GM23248 (cell line): ENCODE results near the gene CRK. TPM values are rescaled to one million over a fixed set of nuclear protein-coding genes. Genes with fewer than 3 reads are reported as not detected.

Experiments
- DNase-seq: peaks from one replicate; pipeline ENCODE4 v3.0.0-alpha.2; 2015
- H2AFZ ChIP-seq: fragments of 200-600 bp; sonication (generic); 2 replicates; pipeline ENCODE4 v1.6.1; 2016; ENCODE audit warnings: antibody characterized with exemption
- H3F3A ChIP-seq: fragments of 200-600 bp; sonication (generic); 2 replicates; pipeline ENCODE4 v1.6.1; 2016; ENCODE audit warnings: mild to moderate bottlenecking, antibody characterized with exemption, mixed run types; ENCODE audit not compliant: insufficient read depth
- H3K27ac ChIP-seq: fragments of 200-600 bp; sonication (generic); 2 replicates; pipeline ENCODE4 v1.5.1; 2016; ENCODE audit warnings: mild to moderate bottlenecking
- H3K27me3 ChIP-seq: fragments of 200-600 bp; sonication (generic); replicated peaks from 2 replicates; pipeline ENCODE4 v1.6.1; 2016; ENCODE audit warnings: mild to moderate bottlenecking; ENCODE audit not compliant: insufficient read depth
- H3K36me3 ChIP-seq: fragments of 200-600 bp; sonication (generic); 2 replicates; pipeline ENCODE4 v1.6.1; 2016; ENCODE audit warnings: low read depth, mild to moderate bottlenecking
- H3K4me1 ChIP-seq: fragments of 200-600 bp; sonication (generic); 2 replicates; pipeline ENCODE4 v1.6.1; 2016; ENCODE audit warnings: mild to moderate bottlenecking; ENCODE audit not compliant: insufficient read depth
- H3K4me2 ChIP-seq: fragments of 200-600 bp; sonication (generic); one replicate; pipeline ENCODE4 v1.6.1; 2016; ENCODE audit warnings: mild to moderate bottlenecking; ENCODE audit not compliant: unreplicated experiment
- H3K4me3 ChIP-seq: fragments of 200-600 bp; sonication (generic); 2 replicates; pipeline ENCODE4 v1.5.1; 2016; ENCODE audit warnings: mild to moderate bottlenecking
- H3K79me2 ChIP-seq: fragments of 200-600 bp; sonication (generic); 2 replicates; pipeline ENCODE4 v1.6.1; 2016; ENCODE audit warnings: mild to moderate bottlenecking; ENCODE audit not compliant: insufficient read depth
- H3K9ac ChIP-seq: fragments of 200-600 bp; sonication (generic); 2 replicates; pipeline ENCODE4 v1.6.1; 2016; ENCODE audit warnings: mild to moderate bottlenecking
- H3K9me2 ChIP-seq: fragments of 200-600 bp; sonication (generic); 2 replicates; pipeline ENCODE4 v1.6.1; 2016; ENCODE audit warnings: mixed run types, mild to moderate bottlenecking, moderate library complexity; ENCODE audit not compliant: insufficient read depth
- H3K9me3 ChIP-seq: fragments of 200-600 bp; sonication (generic); one replicate; pipeline ENCODE4 v1.6.1; 2017; ENCODE audit warnings: low read depth
- H4K20me1 ChIP-seq: fragments of 200-600 bp; sonication (generic); 2 replicates; pipeline ENCODE4 v1.6.0; 2016; ENCODE audit not compliant: insufficient read depth
- EZH2 ChIP-seq: fragments of 200-600 bp; sonication (generic); IDR thresholded peaks from 2 replicates; pipeline ENCODE4 v1.6.1; 2018; ENCODE audit warnings: antibody characterized with exemption, mild to moderate bottlenecking; ENCODE audit not compliant: insufficient read depth, poor library complexity, severe bottlenecking
- EZH2phosphoT487 ChIP-seq: fragments of 200-600 bp; sonication (generic); IDR thresholded peaks from 2 replicates; pipeline ENCODE4 v1.6.1; 2018; ENCODE audit warnings: antibody characterized with exemption, moderate library complexity, mild to moderate bottlenecking, low read depth; ENCODE audit not compliant: insufficient read depth
- WGBS, 2 experiments: methylation state at CpG; one replicate each; pipeline ENCODE4 v1.1.6; 2015 to 2017; ENCODE audit warnings: low lambda C conversion rate in 2 of 2, low coverage in 1 of 2; ENCODE audit errors: missing lambda C conversion rate in 2 of 2; 5-methylcytosine and 5-hydroxymethylcytosine counted together
- in situ Hi-C: fragments of 300-500 bp; cut with MboI; formaldehyde crosslinking; loops from 2 replicates; pipeline ENCODE4 v1.15.0; 2020
- polyA plus RNA-seq: library from polyadenylated mRNA; unstranded; fragments of >200 nt; fragmentation: Nextera tagmentation; extraction: Ambion mirVana; gene quantifications from 2 replicates; pipeline ENCODE4 v1.2.1, GENCODE V29; 2016
- total RNA-seq: library from RNA; depleted of rRNA; stranded (reverse); fragments of >200 nt; shearing (Covaris generic); gene quantifications from 2 replicates; pipeline ENCODE4 v1.2.3, GENCODE V29; 2014

Gene CRK
- total and polyA plus RNA-seq, 2 experiments from 2014 or later, result 86.0 to 117 TPM

DNA sequence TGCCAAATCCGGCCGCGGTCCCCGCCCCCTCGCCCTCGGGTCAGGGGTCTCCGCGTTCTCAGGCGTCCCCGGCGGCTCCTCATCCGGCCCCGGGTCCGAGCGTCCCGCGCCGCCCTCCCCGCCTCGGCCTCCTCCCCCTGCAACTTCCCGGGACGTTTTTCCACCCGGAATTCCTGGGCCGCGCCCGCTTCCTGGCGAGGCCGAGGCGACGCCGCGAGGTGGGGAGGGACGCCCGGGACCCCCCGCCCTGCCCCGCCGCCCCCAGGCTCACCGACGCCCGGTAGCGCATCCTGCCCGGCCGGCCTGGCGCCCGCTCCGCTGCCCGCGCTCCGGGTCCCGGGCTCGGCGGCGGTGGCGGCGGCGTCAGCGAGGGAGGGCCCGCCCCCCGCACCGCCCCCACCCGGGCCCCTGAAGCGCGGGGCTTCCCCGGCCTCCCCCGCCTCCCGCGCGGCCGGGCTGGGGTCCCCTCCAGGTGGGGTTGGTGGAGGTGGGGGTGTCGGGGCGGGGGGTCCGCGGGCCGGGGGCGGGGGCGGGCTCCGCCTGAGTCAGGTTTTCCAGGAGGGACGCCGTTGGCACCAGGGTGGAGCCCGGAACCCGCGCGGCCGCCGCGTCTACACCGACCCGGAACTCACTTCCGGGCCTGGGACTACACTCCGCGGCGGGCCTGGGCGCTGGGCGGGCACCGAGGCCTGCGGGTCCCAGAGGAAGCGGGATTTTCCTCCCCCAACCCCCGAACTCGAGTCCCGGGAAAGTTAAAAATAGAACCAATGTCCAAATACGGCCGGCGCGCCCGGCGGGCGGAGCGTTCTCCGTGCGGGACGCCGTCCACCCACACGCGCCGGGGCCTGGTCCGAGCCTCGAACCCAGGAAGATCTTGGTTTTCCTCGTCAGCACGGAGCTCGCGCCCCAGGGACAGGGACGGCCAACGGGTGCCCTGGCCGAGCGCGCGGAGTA lies 29.7 kb upstream of the CRK start:
- Histone ChIP-seq H3K4me3 (peak overlapping the region; percentile 84), H3K36me3 (0 out of 2 replicates have a peak, but pooled peaks cover 7% of the 10 kb centered on the region), H4K20me1 (no peaks in the 10 kb centered on the region), H3K79me2 (peaks cover 64% of the 10 kb centered on the region), H3F3A (peaks cover 33% of the 10 kb centered on the region), H2AFZ (peak overlapping the region; percentile 29; the same call in 1 of the 2 replicates), H3K27me3 (no peaks in the 10 kb centered on the region), H3K9me3 (no peaks in the 10 kb centered on the region), H3K27ac (peak overlapping the region; percentile 72), H3K4me1 (peaks cover 18% of the 10 kb centered on the region), H3K9ac (peak overlapping the region; percentile 89), H3K9me2 (no peaks in the 10 kb centered on the region), H3K4me2 (peak overlapping the region; percentile 97)
- TF ChIP-seq EZH2, result no peak
- no peak for TF ChIP-seq EZH2phosphoT487
- in situ Hi-C loops, result no loop called here
- 2 to 3% methylated on average over 49 to 77 of the region's 127 CpGs for WGBS, 2 experiments
- peak; percentile 86 for DNase-seq

DNA sequence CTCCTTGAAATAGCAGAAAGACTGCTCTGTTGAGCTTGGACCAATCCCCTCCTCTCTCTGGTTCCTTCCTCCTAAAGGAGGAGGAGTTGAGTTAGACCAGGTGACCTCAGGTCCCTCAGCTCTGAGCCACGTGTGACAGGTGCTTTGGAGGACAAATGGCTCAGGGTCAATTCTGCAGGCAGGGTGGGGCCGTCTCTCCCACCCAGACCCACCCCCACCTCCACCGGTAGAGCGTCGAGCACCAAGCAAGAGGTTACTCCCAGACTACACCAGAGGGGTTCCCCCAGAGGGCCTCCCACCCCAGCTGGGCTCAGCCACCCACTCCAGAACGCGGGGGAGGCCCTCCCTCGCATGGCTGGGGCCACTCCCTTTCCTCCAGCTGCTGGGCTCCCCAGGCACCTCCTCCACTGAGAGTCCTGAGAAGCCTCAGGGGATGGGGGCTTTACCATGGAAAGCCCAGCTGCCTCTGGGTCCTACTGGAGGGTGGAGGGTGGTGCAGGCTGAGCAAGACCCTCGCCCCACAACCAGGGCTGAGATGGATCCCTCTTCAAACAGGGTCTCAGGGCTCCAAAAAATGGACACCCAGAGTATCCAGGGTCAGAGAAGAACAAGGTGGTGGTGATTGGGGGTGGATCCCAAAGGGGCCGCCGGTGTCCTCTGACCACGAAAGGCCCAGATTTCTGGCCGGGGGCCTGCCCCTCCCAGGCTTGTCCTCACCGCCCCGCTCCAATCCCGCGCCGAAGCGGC lies 28.8 kb upstream of the CRK start:
- Histone ChIP-seq H4K20me1 (no peaks in the 10 kb centered on the region), H3K36me3 (0 out of 2 replicates have a peak, but pooled peaks cover 7% of the 10 kb centered on the region), H3K4me3 (peak overlapping the region; percentile 84), H3K27me3 (no peaks in the 10 kb centered on the region), H3K4me1 (peaks cover 12% of the 10 kb centered on the region; the same call in 1 of the 2 replicates), H3K27ac (peak overlapping the region; percentile 62), H2AFZ (no peak overlapping the region), H3K9ac (peak overlapping the region; percentile 89), H3K9me2 (no peaks in the 10 kb centered on the region), H3K4me2 (peak overlapping the region; percentile 97), H3F3A (peaks cover 29% of the 10 kb centered on the region), H3K79me2 (peaks cover 56% of the 10 kb centered on the region), H3K9me3 (no peaks in the 10 kb centered on the region)
- 2 to 8% methylated on average over 17 to 19 of the region's 19 CpGs for WGBS, 2 experiments
- peak; percentile 65 for DNase-seq
- TF ChIP-seq EZH2 (no peak), EZH2phosphoT487 (no peak)
- in situ Hi-C loops, result no loop called here

DNA sequence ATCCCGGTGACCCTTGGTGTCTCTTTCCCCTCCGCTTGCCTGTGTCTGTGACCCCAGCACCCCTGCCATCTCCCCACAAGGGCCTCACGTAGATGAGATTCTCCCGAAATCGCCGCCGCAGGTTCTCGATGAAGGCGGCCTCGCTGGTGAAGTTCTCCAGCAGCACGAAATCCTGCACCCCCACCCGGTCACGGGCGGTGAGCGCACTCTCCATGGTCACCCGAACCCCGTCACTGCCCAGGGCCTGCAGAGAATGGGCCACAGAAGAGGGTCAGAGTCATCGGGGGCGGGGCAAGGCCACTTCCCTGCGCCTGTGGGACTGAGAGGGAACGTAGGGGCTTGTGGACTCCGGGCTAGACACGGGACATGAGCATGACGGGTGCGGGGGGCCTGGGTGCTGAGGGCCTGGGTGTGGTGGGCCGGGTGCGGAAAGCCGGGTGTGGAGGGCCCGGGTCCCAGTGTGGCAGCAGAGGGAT lies 28.1 kb upstream of the CRK start:
- WGBS, 2 experiments, result 96 to 97% methylated on average over 28 to 29 of the region's 29 CpGs
- peak overlapping the region; percentile 42 for H3K4me2 ChIP-seq
- H3K36me3 ChIP-seq, result peaks cover 7% of the 10 kb centered on the region; the same call in 1 of the 2 replicates
- in situ Hi-C loops, result no loop called here
- no peak overlapping the region for H2AFZ ChIP-seq
- H3K79me2 ChIP-seq, result peaks cover 53% of the 10 kb centered on the region
- H3K27me3 ChIP-seq, result no peaks in the 10 kb centered on the region
- no peaks in the 10 kb centered on the region for H4K20me1 ChIP-seq
- no peaks in the 10 kb centered on the region for H3K9me2 ChIP-seq
- peaks cover 21% of the 10 kb centered on the region for H3F3A ChIP-seq
- TF ChIP-seq EZH2phosphoT487, result no peak
- no peak for TF ChIP-seq EZH2
- H3K4me3 ChIP-seq, result peak overlapping the region; percentile 84; the same call in 1 of the 2 replicates
- no peak for DNase-seq
- no peaks in the 10 kb centered on the region for H3K9me3 ChIP-seq
- H3K27ac ChIP-seq, result no peak overlapping the region
- H3K9ac ChIP-seq, result no peak overlapping the region; the same call in 1 of the 2 replicates
- H3K4me1 ChIP-seq, result peaks cover 7% of the 10 kb centered on the region; the same call in 1 of the 2 replicates

DNA sequence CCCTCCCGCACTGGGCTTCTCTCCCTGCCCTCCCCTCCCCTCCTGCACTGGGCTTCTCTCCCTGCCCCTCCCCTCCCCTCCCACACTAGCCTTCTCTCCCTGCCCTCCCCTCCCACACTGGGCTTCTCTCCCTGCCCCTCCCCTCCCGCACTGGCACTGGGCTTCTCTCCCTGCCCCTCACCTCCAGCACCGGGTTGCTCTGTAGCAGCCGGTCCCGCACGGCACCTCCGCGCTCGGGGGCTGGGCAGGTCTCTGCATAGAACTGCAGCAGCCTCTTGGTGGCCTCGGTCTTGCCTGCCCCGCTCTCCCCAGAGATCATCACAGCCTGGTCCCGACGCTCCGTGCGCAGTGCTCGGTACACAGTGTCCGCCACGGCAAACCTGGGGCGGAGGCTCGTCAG lies 26.6 kb upstream of the CRK start:
- Histone ChIP-seq H3K9me3 (no peaks in the 10 kb centered on the region), H3K9ac (no peak overlapping the region), H3K4me1 (no peaks in the 10 kb centered on the region), H3F3A (0 out of 2 replicates have a peak, but pooled peaks cover 13% of the 10 kb centered on the region), H3K79me2 (peaks cover 52% of the 10 kb centered on the region), H3K4me2 (no peak overlapping the region), H3K27me3 (no peaks in the 10 kb centered on the region), H3K9me2 (no peaks in the 10 kb centered on the region), H4K20me1 (no peaks in the 10 kb centered on the region), H3K36me3 (peaks cover 17% of the 10 kb centered on the region; the same call in 1 of the 2 replicates), H3K27ac (no peak overlapping the region), H2AFZ (no peak overlapping the region), H3K4me3 (no peak overlapping the region)
- in situ Hi-C loops, result no loop called here
- WGBS, 2 experiments, result 50 to 51% methylated on average over 14 to 20 of the region's 20 CpGs
- DNase-seq, result no peak
- TF ChIP-seq EZH2phosphoT487 (no peak), EZH2 (no peak)
